ENCODE results near the gene BCAP31. TPM values are rescaled to one million over a fixed set of nuclear protein-coding genes. Genes with fewer than 3 reads are reported as not detected.
"Not testable (repeated sequence)": the region's sequence is repeated elsewhere in the genome, so short reads cannot be mapped to it uniquely, and the experiment has no call there.

Gene BCAP31
- total RNA-seq, 1 experiment from 2014 or later: 138 TPM

GRCh38 chrX:153746991-153747390 is 22.8 kb upstream of the BCAP31 start:
- H2AK5ac ChIP-seq (ENCODE audit: insufficient read length, low read length); H3K4ac ChIP-seq (ENCODE audit: low read depth, low read length); H3K36me3 Mint-ChIP-seq (ENCODE audit: insufficient read depth in 1 of 3, low read depth in 3 of 3); H3K79me2 ChIP-seq (ENCODE audit: insufficient read depth, low read length); H3K27ac ChIP-seq (ENCODE audit: insufficient read length, low read depth, low read length); H3K27me3 ChIP-seq (ENCODE audit: insufficient read depth, low read length); H3K9ac ChIP-seq (ENCODE audit: extremely low read depth, insufficient read length, low read length); DNase-seq; H3K4me3 Mint-ChIP-seq; H3T11ph ChIP-seq (ENCODE audit: low read length); H2BK120ac ChIP-seq (ENCODE audit: low read depth, low read length, poor library complexity, severe bottlenecking); H3K14ac ChIP-seq (ENCODE audit: insufficient read depth, low read length); H3K18ac ChIP-seq (ENCODE audit: insufficient read length, low read depth, low read length); H3K56ac ChIP-seq (ENCODE audit: insufficient read length, low read depth, low read length); H3K79me1 ChIP-seq (ENCODE audit: insufficient read depth, low read depth, low read length, poor library complexity, severe bottlenecking); H4K5ac ChIP-seq (ENCODE audit: insufficient read length, low read depth, low read length); H3K23ac ChIP-seq (ENCODE audit: insufficient read length, low read depth, low read length); H3K23me2 ChIP-seq (ENCODE audit: insufficient read length, low read depth, low read length, poor library complexity, severe bottlenecking); H4K20me1 ChIP-seq (ENCODE audit: control insufficient read depth, insufficient read depth, insufficient read length); H2AFZ ChIP-seq (ENCODE audit: low read length); H2BK5ac ChIP-seq (ENCODE audit: insufficient read length, low read length); H3K4me2 ChIP-seq (ENCODE audit: insufficient read depth, insufficient read length, low read length); H4K91ac ChIP-seq (ENCODE audit: insufficient read length, low read depth, low read length); H2BK20ac ChIP-seq (ENCODE audit: low read depth, low read length, poor library complexity, severe bottlenecking); H2BK12ac ChIP-seq (ENCODE audit: insufficient read length, low read depth, low read length); H3K4me1 Mint-ChIP-seq; H3K27ac Mint-ChIP-seq; H2BK15ac ChIP-seq (ENCODE audit: low read depth, low read length); H3K4me1 ChIP-seq (ENCODE audit: insufficient read depth, low read length); H4K8ac ChIP-seq (replicated peaks; ENCODE audit: insufficient read length, low read depth, low read length): not testable (repeated sequence)
- H3K9me3 ChIP-seq (ENCODE audit: control insufficient read depth, low read depth, low read length): peaks cover 24% of the 10 kb centered on the region
- peaks cover 64 to 79% of the 10 kb centered on the region in 2 experiments for H3K9me3 Mint-ChIP-seq
- WGBS (ENCODE audit: extremely low coverage, insufficient read length, low lambda C conversion rate): no CpG with 5 or more reads among the region's 6 CpGs
- H3K27me3 Mint-ChIP-seq (ENCODE audit: low read depth): peaks cover 16% of the 10 kb centered on the region
